Nephron progenitor cell (in vitro differentiated cells): ENCODE results near the gene EIPR1.
"Not testable (repeated sequence)": the region's sequence is repeated elsewhere in the genome, so short reads cannot be mapped to it uniquely, and the experiment has no call there.

ENCODE experiments used
- DNase-seq: peaks from one replicate; pipeline ENCODE4 v3.0.0; 2021
- H3K27ac Mint-ChIP-seq: 2 replicates; pipeline ENCODE4 v1.8.0; 2021; ENCODE audit warnings: mild to moderate bottlenecking, moderate library complexity, mixed read lengths
- H3K27me3 Mint-ChIP-seq: 2 replicates; pipeline ENCODE4 v1.8.0; 2021; ENCODE audit warnings: mild to moderate bottlenecking, low read depth, mixed read lengths; ENCODE audit not compliant: poor library complexity
- H3K36me3 Mint-ChIP-seq: 2 replicates; pipeline ENCODE4 v1.8.0; 2021; ENCODE audit warnings: low read depth, mixed read lengths
- H3K4me1 Mint-ChIP-seq: 2 replicates; pipeline ENCODE4 v1.8.0; 2021; ENCODE audit warnings: mixed read lengths
- H3K4me3 Mint-ChIP-seq: 2 replicates; pipeline ENCODE4 v1.8.0; 2021; ENCODE audit warnings: mild to moderate bottlenecking, moderate library complexity, mixed read lengths
- H3K9me3 Mint-ChIP-seq: 2 replicates; pipeline ENCODE4 v1.8.0; 2021; ENCODE audit warnings: mild to moderate bottlenecking, moderate library complexity, mixed read lengths
- TF ChIP-seq, protein P1 (sequence below): fragments of 200-600 bp; sonication (generic); IDR thresholded peaks from 2 replicates; pipeline ENCODE4 v1.5.0; 2021; ENCODE audit warnings: antibody characterized with exemption

The EIPR1 gene

DNA sequence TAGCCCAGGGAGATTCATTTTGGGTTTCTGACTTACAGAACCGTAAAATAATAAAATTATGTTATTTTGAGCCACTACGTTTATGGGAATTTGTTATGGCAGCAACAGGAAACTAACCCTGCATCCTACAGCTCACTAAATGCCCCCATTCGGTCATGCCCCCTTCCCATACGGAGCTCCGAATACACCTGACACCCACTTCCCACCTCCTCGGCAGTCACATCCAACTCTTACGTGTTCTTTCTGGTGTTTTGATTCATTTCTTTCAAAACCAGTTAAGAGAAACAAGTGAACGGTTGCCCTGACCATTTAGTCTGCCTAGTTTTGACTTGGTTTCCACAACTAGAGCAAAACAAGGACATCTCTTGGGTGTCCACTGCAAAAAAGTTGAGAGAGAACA, 19.7 kb downstream of the EIPR1 start:
- H3K27ac Mint-ChIP-seq: no peak overlapping the region
- TF ChIP-seq, protein P1, sequence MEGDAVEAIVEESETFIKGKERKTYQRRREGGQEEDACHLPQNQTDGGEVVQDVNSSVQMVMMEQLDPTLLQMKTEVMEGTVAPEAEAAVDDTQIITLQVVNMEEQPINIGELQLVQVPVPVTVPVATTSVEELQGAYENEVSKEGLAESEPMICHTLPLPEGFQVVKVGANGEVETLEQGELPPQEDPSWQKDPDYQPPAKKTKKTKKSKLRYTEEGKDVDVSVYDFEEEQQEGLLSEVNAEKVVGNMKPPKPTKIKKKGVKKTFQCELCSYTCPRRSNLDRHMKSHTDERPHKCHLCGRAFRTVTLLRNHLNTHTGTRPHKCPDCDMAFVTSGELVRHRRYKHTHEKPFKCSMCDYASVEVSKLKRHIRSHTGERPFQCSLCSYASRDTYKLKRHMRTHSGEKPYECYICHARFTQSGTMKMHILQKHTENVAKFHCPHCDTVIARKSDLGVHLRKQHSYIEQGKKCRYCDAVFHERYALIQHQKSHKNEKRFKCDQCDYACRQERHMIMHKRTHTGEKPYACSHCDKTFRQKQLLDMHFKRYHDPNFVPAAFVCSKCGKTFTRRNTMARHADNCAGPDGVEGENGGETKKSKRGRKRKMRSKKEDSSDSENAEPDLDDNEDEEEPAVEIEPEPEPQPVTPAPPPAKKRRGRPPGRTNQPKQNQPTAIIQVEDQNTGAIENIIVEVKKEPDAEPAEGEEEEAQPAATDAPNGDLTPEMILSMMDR: no peak
- H3K9me3 Mint-ChIP-seq: no peaks in the 10 kb centered on the region
- H3K4me3 Mint-ChIP-seq: no peak overlapping the region
- peaks cover 18% of the 10 kb centered on the region for H3K4me1 Mint-ChIP-seq
- DNase-seq: no peak
- H3K36me3 Mint-ChIP-seq: peaks cover 19% of the 10 kb centered on the region
- peaks cover 4% of the 10 kb centered on the region for H3K27me3 Mint-ChIP-seq

DNA sequence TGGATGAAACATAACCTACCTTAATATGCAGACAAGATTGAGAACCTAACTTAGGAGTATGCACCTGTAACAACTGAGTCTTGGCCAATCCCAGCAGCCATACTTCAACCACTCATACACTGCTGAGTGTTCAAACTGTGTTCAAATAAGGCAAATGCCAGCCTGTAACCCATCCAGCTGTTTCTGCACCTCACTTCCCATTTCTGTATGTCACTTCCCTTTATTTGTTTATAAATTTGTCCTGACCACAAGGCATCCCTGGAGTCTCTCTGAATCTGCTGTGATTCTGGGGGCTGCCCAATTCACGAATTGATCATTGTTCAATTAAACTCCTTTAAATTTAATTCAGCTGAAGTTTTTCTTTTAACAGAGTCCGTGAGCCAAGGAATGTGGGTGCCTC, 20.2 kb downstream of the EIPR1 start:
- not testable (repeated sequence) for DNase-seq, H3K27me3 Mint-ChIP-seq, H3K27ac Mint-ChIP-seq, H3K9me3 Mint-ChIP-seq, H3K4me3 Mint-ChIP-seq
- Mint-ChIP-seq H3K4me1 (peaks cover 14% of the 10 kb centered on the region), H3K36me3 (peaks cover 24% of the 10 kb centered on the region)

DNA sequence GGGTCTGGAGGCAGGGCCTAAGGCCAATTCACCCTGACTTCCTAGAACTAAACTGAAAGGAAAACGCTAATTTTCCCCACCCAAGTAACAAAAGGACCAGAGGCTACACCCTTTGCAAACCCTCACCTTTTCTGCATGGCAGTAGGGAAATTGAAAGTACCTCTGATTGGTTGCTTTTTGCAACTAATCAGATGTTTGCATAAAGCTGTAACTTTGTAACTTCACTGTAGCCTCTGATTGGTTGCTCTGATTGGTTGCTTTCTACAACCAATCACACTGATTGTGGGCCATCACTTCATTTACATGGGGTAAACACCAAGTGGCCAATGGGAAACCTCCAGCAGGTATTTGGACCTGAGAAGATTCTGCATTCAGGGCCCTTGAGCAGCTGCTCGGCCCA, 20.8 kb downstream of the EIPR1 start:
- H3K27ac Mint-ChIP-seq: peak overlapping the region; percentile 79

DNA sequence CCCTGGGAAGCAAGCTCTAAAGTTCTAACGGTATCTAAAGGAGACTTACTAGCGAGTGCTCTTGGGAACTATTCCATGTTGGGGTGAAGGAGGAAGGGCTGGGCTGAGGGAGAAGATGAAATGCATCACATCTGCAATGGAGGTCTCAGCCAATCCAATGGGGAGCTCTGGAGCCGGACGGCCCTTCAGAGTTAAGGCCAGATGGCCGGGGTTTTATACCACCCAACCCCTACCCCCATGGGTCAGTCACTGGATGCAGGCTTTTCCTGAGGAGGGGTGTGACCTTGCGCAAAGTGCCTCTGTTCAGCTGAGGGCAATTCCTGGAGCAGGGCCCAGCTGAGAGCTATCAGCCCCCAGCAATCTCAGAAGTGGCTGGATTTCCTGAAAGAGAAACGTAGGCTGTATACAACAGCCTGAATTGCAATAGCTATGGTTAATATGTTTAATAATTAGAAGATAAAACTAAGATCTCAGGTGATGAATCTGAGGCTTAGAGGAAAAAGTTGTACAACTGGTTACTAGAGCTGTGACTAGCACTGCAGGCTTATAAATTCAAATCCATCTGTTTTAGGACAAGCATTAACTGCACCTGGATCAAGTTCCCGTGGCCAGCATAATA, 21.6 kb downstream of the EIPR1 start:
- H3K27me3 Mint-ChIP-seq: no peaks in the 10 kb centered on the region
- H3K27ac Mint-ChIP-seq: peak overlapping the region; percentile 79
- peaks cover under 1% of the 10 kb centered on the region for H3K4me1 Mint-ChIP-seq
- peaks cover 7% of the 10 kb centered on the region for H3K9me3 Mint-ChIP-seq
- no peak for DNase-seq
- peaks cover 33% of the 10 kb centered on the region for H3K36me3 Mint-ChIP-seq
- no peak overlapping the region for H3K4me3 Mint-ChIP-seq
- TF ChIP-seq, protein P1: no peak

More for the DNA sequence above, 20.8 kb downstream of the EIPR1 start:
- peaks cover 7% of the 10 kb centered on the region for H3K9me3 Mint-ChIP-seq
- peaks cover 8% of the 10 kb centered on the region for H3K4me1 Mint-ChIP-seq
- H3K4me3 Mint-ChIP-seq: no peak overlapping the region
- DNase-seq: no peak
- peaks cover 2% of the 10 kb centered on the region for H3K27me3 Mint-ChIP-seq
- TF ChIP-seq, protein P1: no peak
- peaks cover 27% of the 10 kb centered on the region for H3K36me3 Mint-ChIP-seq

DNA sequence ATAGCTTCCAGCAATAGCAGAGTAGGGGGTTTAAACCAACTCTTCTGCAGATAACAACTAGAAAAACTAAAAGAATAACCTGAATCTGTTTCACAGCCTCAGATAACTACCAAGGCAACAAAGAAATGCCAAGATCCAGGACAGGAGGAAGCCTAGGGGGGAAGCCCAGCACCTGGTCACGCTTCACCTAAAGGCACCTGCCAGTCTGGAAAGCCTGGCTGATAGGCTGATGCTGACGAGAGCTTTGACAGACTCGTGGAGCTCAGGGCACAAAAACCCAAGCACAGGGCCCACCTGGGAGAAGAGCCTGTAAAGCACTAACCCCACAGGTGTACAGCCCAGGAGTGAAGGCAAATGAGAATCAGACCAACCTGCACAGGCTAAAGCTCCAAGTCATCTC, 22.6 kb downstream of the EIPR1 start:
- TF ChIP-seq, protein P1: no peak
- H3K27ac Mint-ChIP-seq: no peak overlapping the region
- H3K9me3 Mint-ChIP-seq: peaks cover 13% of the 10 kb centered on the region
- no peaks in the 10 kb centered on the region for H3K27me3 Mint-ChIP-seq
- no peak for DNase-seq
- H3K4me1 Mint-ChIP-seq: no peaks in the 10 kb centered on the region
- peaks cover 44% of the 10 kb centered on the region for H3K36me3 Mint-ChIP-seq
- no peak overlapping the region for H3K4me3 Mint-ChIP-seq

DNA sequence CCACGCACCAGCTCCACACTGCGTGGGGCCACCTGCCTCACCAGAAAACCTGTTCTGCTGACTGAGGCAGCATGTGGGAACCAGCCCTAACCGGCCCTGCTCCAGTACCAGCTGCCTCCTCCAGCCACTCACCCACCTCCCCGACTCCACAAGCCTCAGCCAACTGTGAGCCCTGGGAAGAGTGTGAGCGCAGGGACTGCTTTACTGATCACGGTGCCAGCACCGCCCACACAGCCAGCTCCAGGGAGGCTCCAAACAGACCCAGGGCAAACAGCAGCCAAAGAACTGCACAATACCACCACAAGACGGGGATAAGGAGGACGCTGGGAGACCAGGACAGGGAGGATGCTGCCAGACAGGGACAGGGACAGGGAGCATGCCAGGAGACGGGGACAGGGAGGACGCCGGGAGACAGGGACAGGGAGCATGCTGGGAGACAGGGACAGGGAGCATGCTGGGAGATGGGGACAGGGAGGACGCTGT, 28.4 kb downstream of the EIPR1 start:
- Mint-ChIP-seq H3K4me3 (no peak overlapping the region), H3K9me3 (peaks cover 17% of the 10 kb centered on the region), H3K36me3 (peaks cover 71% of the 10 kb centered on the region), H3K4me1 (peaks cover 4% of the 10 kb centered on the region), H3K27ac (peak overlapping the region; percentile 87), H3K27me3 (no peaks in the 10 kb centered on the region)
- DNase-seq: no peak
- TF ChIP-seq, protein P1: no peak
